GM19467 (cell line): Measurements from ENCODE around the gene PITPNB.

ENCODE experiments used
- ATAC-seq: cut with Tn5 transposase; IDR thresholded peaks from one replicate; pipeline ENCODE4 v1.9.1; 2021; ENCODE audit warnings: mild to moderate bottlenecking, moderate library complexity; ENCODE audit not compliant: unreplicated experiment

Gene PITPNB

DNA sequence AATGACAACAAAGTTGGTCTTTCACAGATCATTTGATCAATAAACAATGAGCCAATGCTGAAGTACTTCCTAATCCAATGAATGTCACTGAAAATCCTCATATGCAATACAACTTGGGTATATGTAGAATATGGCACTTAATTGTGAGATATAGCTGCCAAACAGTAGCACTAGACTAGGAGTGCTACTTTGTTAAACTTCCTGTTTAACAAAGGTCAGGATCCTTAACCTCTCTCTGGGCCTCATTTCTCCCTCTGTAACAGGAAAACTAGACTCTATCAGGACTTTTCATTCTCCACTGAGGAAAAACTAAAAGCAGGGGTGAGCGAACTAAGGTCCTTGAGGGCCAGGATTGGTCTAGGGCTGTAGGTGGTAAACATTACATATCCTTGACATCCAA lies 56.1 kb downstream of the PITPNB start:
- no peak for ATAC-seq

DNA sequence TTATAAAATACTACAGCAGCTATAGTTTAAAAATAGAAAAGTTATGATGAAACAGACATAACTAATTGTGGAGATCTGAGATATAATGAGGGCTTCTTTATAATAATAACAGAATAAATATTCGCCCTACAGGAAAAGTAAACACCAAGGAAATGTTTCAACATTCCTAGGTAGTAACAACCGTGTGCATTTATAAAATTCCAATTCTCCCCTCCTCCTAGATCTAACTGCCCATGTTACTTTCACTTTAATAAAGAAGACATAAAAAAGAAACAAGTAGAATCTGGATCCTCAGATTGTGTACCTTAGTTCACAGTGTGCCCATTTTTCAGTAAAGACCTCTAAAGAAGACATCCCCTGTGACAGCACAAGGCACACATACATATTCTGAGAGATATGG lies 59.7 kb downstream of the PITPNB start:
- no peak for ATAC-seq

DNA sequence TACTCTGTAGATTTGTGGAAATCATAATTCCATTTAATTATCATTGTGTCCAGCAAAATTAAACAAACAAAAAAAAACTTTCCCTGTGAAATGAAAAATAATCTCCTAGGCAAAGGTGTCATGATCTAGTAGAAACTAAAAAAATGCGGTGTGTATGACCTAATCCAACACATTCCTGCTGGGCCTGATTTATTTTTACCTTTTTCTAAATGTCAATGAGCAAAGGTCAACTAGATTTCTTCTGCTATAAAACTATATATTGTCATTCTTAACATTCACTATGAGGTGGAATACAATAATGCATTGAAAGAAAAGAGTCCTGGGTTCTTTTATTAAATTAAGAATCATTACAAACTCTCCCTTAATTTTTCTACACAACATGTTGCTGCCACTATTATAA lies 60.4 kb downstream of the PITPNB start:
- ATAC-seq: no peak

DNA sequence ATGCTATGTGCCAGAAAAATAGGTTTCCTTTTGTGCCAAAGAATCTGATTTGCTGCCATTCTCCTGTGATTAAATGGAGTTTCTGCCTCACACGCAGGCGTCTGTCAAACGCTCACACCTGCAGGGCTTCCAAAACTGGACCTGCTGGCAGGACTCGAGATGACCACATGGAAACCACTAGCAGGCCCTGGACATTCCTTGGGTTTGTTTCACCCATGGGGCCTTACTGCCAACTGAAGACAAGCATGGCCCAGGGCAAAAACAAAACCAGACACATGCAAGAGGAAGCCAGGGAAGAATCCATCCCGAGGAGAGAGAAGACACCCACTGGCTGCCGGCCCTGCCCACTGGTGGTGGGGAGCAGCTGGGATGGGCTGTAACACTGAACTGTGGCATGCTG lies 61.6 kb downstream of the PITPNB start:
- ATAC-seq: no peak

DNA sequence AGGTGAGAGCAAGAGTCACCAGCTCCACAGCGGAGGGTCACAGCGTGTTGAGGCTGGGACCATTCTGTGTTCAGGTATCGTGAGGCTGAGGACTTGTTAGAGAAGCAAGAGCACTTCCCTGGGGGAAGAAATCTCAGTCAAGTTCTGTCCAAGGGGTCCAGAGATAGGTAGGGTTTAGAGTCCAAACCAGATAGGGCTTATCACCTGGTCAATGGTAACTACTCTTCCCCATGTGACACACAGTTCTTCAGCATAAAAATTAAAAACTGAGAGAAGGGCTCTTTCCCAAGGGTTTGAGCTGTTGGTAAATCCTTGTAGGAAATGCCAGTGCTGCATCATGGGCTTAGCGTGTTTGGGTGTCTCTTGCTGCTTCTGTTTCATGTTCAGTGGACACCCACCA lies 62.7 kb downstream of the PITPNB start:
- no peak for ATAC-seq

DNA sequence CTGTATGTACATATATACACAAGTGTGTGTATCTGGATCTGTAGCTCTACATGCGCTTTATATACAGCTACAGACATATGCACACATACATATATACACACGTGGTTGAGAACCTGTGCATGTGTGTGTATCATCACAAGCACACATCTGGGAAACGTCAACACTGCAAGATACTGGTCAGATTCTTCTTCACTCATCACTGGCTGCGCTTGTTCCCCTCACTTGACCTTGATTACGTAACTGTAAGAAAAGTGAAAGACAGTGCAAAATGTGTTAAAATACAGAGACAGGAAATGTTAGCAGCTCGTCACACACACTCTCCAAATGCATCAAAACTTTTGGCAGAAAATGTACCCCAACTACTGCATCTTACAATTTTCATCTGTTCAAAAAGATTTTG lies 65.6 kb downstream of the PITPNB start:
- ATAC-seq: no peak

DNA sequence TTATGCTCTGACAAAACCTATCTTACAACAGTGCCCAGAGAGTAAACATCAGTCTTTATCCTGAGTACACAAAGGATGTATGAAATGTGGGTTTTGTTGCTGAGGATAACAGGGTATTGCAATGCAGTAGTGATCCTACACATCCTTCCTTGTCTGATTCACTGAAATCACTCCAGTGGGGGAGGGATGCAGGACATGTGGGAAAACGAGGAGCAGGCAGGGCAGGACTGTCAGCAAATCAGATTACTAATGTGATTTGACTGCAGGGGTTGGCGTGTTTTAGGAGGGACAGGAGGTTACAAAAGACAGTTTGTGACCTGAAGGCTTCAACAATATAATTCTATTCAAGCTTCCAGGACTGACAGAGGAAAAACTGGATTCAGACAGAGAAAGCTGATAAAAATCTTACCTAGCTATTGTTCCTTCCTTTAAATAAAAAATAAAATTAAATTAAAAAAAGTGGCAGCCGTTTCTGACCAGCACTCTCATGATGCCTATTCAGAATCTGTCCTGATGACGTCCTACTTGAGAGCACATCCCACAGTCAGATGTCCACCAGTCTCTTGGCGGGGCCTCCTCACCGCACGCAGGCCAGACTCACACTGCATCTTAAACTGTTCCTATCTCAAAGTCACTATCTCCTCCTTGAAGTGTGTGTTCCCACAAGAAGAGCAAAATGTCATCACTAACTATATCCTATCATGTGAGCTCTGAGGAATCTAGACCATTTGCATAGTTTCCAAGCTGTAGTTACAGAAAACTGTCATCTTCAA lies 66.9 kb downstream of the PITPNB start:
- no peak for ATAC-seq

DNA sequence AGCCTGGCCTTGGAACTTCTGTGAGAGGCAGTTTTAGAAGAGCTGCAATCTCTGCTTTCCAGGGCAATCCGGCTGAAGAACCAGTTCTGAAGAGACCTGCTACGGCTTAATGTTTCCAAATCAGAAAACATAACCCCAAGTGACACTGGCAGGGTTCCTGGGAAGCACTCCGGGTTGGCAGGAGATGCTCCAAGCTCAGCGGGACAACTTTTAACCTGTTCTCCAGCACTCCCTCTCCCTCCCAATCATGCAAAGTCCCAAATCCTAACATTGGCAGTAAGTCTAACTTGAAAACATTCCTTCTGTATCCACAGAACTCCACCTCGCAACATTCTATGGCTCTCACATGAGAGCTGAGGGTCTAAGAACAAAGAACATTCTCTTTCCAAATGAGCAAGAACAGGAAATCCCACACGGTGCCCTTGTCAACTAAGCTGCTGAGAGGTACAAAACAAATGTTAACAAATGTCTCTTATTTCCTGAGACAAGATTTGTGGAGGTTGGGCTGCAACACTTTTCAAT lies 69.0 kb downstream of the PITPNB start:
- no peak for ATAC-seq

DNA sequence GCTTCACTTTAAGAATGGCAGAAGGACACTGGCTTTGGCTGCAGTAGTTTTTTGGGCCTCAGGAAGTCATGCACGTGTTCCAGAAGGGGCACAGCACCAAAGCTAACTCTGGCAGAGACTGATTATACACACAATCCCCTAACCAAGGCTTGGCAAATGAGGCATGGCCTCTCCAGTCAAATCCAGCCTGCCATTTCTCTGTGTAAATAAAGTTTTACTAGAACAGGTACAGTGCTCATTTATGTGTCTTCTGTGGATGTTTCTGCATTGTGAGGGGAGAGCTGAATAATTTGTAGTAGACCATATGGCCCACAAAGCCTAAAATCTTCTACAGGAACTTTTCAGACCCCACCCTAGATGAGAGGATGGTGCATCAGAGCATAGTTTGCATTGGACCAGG lies 71.1 kb downstream of the PITPNB start:
- ATAC-seq: no peak

DNA sequence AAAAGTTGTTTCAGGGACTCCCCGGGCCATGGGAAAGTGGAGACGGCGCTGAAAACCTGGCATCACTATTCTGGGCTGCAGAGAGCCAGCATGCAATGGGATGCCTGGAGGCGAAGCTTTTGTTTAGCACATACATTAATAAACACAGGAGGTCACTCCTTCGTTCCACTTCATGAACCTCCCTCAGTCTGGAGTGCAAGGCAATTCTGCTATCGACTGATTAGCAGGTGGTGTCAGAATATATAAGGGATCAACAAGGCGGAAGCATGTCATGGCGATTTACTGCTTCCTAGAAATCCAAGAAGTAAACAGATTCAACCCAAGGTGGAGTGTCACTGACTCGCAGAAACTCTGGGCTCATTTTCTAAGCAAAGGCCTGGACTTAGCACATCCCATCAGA lies 72.1 kb downstream of the PITPNB start:
- ATAC-seq: no peak

DNA sequence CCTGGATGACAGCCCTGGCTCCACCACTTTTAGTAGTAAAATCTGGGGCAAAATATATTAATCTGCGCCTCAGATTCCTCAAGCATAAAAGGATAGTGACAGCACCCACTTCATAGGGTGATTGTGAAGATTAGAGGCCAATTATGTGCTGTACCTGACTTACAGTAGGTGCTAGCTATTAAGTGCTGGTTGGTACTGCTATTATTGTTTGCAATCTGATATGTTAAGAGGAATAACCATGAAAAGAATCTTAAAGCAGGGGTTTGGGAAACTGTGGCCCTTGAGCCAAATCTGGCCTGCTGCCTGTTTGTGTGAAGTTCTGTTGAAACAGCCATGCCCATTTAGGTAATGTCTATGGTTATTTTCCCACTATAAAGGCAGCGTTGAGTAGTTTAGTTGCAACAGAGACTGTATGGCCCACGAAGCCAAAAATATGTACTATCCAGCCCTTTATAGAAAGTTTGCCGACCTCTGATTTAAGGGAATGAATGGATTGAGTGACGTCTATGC lies 72.8 kb downstream of the PITPNB start:
- no peak for ATAC-seq

DNA sequence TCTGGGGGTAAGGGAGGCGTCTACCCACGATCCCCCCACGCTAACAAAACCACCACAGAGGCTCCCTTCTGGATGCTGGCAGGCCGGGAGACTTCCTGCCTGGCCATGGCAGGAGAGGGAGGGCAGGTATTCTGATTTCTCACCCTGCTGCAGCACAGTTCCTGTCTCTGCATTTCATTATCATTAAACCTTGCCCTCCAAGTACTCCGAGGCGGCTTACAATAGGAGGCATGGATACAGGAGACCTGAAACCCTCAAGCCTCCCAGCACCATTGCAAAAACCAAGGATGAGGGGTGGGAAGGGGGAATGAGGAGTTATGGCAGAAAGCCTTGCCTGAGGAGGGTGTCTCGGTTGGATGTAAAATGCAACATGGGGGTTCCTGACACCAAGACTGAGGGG lies 73.4 kb downstream of the PITPNB start:
- ATAC-seq: no peak

DNA sequence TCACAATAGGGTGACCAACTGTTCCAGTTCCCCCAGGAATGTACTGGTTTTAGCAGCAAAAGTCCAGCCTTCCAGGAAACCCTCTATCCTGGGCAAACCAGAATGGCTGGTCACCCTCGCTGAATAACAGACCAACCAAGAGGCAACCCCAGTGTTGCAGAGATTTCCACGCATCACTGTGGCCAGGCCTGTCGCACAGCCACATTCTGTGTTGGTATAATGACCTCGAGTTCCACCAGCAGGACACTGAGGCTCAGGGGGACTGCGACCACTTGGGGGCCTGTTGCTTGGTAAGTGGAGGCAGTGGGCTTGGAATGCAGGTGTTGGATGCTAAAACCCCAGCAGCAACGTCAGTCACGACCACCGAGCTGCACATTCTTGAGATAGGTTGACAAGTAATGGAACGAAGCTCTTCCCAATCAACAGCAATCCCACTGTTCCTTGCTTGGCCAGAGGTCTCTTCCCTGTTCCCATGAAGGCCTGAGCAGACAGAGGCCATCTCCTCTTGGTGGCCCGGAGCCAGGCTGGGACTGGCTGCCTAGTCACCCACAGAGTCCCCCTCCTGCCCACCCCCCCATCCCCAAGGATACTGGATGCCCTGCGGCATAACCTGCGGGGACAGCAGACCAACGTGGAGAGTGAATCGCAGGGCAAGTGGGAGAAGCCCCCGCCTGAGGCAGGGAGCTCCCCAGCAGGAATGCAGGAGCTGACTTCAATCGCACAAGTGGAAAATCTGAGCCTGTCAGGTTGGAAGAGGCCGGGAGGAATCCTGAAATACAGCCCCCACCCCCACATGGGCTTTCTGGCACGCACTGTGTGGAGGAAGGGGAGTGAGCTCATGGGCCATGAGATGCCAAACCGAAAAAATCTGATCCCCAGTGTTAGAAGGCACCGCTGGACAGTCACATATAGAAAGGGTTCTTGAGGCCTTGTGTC lies 74.1 kb downstream of the PITPNB start:
- no peak for ATAC-seq

DNA sequence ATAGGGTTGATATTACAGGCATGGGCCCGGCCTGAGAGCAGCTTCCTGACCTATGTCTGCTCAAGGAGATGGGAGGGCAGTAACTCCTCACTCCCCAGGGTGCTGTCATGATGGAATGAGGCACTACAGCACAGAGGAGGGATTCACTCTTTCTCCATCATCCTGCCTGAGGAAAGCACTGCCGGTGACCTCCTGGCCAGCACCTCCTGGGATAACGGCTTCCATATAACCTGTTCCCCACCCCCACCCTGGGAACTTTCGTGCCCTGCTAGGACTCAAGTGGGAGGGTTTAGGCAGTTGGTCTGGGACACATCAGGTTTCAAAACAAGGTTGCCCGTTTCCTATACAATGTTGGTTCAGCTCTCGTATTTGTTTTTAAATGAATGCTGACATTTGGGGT lies 74.8 kb downstream of the PITPNB start:
- no peak for ATAC-seq

DNA sequence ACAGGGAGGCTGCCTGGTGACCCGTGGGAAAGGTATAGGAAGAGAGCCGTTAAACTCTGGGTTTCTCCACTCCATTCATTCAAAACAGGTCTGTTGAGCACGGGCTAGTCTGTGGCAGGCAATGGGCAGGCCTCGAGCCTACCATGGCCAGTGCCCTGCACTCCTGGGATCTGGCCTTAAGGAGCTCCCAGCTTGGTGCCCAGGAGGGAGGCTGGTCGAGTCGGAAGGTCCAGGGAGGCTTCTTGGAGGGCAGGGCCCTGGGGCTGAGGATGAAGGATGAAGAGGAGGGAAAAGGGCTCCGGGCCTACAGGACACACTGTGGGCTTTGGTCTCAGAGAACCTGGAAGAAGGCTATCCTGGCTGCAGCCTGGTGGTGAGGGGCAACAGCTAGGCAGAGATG lies 75.6 kb downstream of the PITPNB start:
- ATAC-seq: no peak

DNA sequence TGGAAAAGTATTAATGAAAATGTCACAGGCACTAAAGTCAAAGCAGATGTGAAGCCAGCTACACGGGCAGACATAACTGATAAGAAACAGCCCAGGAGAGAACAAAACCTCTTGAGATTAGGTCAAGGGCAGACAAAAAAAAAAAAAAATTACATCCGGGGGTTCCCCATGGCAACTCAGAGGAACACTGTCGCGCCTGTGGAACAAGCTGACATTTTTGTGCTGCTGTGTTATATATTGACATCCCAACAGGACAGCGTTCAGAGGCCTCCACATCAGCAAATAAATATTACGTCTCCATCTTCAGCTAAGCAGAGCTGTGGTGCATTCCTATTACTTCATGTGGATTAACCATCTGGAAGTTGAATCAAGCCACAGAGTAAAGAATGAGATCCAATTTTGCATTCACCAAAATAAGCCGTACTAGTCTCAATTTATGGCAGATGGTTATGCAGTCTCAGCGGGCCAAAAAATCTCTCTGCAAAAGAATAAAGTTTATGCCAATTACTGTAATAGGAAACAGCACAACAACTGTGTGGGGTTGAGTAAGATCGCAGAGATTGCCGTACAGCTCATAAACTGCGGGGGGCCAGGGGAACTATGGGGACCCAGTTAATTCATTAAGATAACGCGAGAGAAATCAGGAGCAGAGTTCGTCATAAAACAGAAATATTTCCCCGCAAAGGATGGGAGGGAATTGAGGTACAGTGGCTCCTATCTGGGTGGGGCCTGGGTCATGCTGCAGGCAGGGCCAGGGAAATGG lies 76.2 kb downstream of the PITPNB start:
- no peak for ATAC-seq

DNA sequence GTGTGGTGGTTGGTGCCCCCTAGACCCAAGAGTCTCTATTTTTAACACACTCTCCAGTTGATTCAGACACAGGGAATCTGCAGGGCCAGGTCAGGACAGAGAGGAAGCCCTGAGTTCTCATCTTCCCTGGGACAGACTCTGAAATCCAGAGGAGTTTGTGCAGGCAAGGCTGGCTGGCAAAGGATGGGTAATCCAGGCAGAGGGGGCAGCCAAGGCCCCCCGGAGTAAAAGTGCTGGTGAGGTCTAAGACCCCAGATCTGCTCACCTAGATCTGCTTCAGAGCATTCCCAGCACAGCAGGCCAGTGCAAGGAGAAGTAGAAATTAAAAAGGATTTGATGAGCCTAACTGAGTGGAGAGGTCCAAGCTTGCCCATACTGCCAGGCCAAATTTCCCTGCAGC lies 76.9 kb downstream of the PITPNB start:
- ATAC-seq: no peak

DNA sequence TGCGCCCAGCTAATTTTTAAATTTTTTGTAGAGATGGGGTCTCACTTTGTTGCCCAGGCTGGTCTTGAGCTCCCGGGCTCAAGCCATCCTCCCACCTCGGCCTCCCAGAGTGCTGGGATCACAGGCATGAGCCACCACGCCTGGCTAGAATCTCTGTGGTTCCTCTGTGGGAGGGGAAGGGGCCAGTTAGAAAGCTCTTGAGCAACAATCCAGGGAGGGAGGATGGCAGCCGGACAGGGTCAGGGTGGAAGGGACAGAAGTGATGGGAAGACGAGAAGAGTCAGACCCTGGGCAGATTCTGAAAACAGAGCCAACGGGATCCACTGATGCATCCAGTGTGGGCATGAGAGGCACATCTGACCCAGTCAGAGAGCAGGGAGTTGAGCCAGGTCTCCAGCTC lies 78.6 kb downstream of the PITPNB start:
- no peak for ATAC-seq

DNA sequence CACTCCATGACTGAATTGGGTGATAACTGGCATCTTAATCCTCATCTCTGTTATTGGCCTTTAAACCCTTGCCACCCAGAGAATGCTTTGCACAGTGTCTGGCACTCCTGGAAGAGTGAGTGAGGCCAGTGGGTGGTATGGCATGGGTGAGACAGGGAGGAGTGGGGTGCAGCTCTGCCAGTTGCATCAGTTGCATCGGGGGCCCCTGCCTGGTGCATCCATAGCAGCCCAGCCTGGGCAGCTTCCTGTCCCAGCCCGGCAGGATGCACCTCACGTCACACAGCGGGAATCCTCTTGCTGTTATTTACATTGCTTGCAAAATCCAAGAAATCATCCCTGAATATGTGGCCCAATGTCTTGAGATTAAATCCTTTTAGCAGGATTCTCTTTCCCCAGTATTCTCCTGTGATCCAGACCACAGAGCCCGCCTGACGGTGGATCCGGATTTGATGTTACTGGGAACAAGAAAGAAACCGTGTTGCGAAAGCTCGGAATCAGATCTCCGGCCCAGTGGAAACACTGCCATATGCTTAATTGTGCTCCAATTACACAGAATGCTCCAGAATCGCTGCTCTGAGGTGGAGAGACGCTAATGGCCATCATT lies 79.9 kb downstream of the PITPNB start:
- ATAC-seq: no peak

DNA sequence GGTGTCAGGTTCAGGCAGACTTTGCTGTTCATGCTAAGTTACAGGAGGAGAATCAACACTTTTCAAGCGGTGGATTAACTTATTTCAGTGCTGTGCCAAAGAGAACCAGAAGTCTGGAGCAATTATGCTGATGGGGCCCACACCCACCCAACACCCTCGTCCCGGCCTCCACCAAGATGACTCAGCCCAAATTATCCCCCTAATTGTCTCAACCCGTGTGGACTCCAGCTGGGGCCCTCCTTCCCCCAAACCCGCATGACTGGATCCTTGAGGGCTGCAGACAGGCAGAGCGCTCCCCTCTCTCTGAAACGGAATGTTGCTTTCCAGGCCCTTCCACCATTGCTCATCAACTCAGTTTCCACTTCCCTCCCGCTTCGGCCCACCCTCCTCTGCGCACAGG lies 82.9 kb downstream of the PITPNB start:
- no peak for ATAC-seq

DNA sequence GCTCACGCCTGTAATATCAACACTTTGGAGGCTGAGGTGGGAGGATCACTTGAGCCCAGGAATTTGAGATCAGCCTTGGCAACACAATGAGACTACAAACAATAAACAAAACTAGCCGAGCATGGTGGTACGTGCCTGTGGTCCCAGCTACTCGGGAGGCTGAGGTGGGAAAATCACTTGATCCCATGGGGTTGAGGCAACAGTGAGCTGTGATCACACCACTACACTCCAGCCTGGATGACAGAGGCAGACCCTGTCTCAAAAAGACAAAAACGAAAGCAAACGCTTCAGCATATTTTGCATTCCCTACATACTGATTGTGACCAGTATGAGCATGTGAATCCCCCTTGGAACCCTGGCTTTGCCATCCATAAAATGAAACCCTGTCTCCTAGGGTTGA lies 83.6 kb downstream of the PITPNB start:
- ATAC-seq: no peak
